Smooth muscle cell (in vitro differentiated cells): ENCODE measurements around the gene TPI1. TPM values are rescaled to one million over a fixed set of nuclear protein-coding genes. Genes with fewer than 3 reads are reported as not detected.
"Not testable (repeated sequence)": the region's sequence is repeated elsewhere in the genome, so short reads cannot be mapped to it uniquely, and the experiment has no call there.

ENCODE experiments used
- DNase-seq: peaks from one replicate; lab custom pipeline; 2025; ENCODE audit not compliant: unreplicated experiment; lab: John Stamatoyannopoulos, UW
- H2AFZ ChIP-seq: fragments of 200-600 bp; sonication (generic); 2 replicates; pipeline ENCODE4 v1.6.0; 2016; ENCODE audit warnings: antibody characterized with exemption, low read depth, mild to moderate bottlenecking
- H3F3A ChIP-seq: fragments of 200-600 bp; sonication (generic); 2 replicates; pipeline ENCODE4 v1.6.0; 2017; ENCODE audit warnings: antibody characterized with exemption, low read depth
- H3K27ac ChIP-seq: fragments of 200-600 bp; sonication (generic); 2 replicates; pipeline ENCODE4 v1.5.1; 2016; ENCODE audit warnings: low read depth, mild to moderate bottlenecking
- H3K27me3 ChIP-seq: fragments of 200-600 bp; sonication (generic); 2 replicates; pipeline ENCODE4 v1.6.1; 2016; ENCODE audit warnings: low read depth, mild to moderate bottlenecking
- H3K36me3 ChIP-seq: fragments of 200-600 bp; sonication (generic); 2 replicates; pipeline ENCODE4 v1.5.1; 2016; ENCODE audit warnings: low read depth
- H3K4me1 ChIP-seq: fragments of 200-600 bp; sonication (generic); 2 replicates; pipeline ENCODE4 v1.5.1; 2016; ENCODE audit warnings: low read depth
- H3K4me2 ChIP-seq: fragments of 200-600 bp; sonication (generic); 2 replicates; pipeline ENCODE4 v1.6.0; 2016; ENCODE audit warnings: mild to moderate bottlenecking
- H3K4me3 ChIP-seq: fragments of 200-600 bp; sonication (generic); 2 replicates; pipeline ENCODE4 v1.5.1; 2016; ENCODE audit warnings: mild to moderate bottlenecking
- H3K79me2 ChIP-seq: fragments of 200-600 bp; sonication (generic); 2 replicates; pipeline ENCODE4 v1.6.0; 2016; ENCODE audit warnings: low read depth, mild to moderate bottlenecking
- H3K9ac ChIP-seq: fragments of 200-600 bp; sonication (generic); 2 replicates; pipeline ENCODE4 v1.6.0; 2016; ENCODE audit warnings: low read depth
- H3K9me3 ChIP-seq: fragments of 200-600 bp; sonication (generic); replicated peaks from 2 replicates; pipeline ENCODE4 v1.5.1; 2016; ENCODE audit warnings: low read depth
- H4K20me1 ChIP-seq: fragments of 200-600 bp; sonication (generic); 2 replicates; pipeline ENCODE4 v1.6.0; 2016; ENCODE audit warnings: low read depth
- CTCF ChIP-seq: fragments of 200-600 bp; sonication (generic); IDR thresholded peaks from 2 replicates; pipeline ENCODE4 v1.5.1; 2017; ENCODE audit warnings: borderline replicate concordance, mild to moderate bottlenecking, antibody characterized with exemption; ENCODE audit not compliant: insufficient read depth, poor library complexity, severe bottlenecking
- WGBS: methylation state at CpG from one replicate; pipeline ENCODE4 v1.1.7; 2016; ENCODE audit warnings: low lambda C conversion rate; 5-methylcytosine and 5-hydroxymethylcytosine counted together
- polyA plus RNA-seq: library from polyadenylated mRNA; unstranded; fragments of >200 nt; fragmentation: Nextera tagmentation; extraction: Ambion mirVana; gene quantifications from 2 replicates; pipeline ENCODE4 v1.2.1, GENCODE V29; 2016
- total RNA-seq: library from RNA; depleted of rRNA; stranded (reverse); fragments of >200 nt; gene quantifications from 2 replicates; pipeline ENCODE4 v1.2.3, GENCODE V29; 2014

Gene TPI1
- total and polyA plus RNA-seq, 2 experiments from 2014 or later, result 1,199 to 2,097 TPM

- peak; percentile 91 for TF ChIP-seq CTCF
- no peaks in the 10 kb centered on the region for H3K9me3 ChIP-seq
- H3K4me1 ChIP-seq, result peaks cover 8% of the 10 kb centered on the region
- H3F3A ChIP-seq, result peaks cover 38% of the 10 kb centered on the region
- peaks cover 20% of the 10 kb centered on the region for H3K79me2 ChIP-seq
- peak overlapping the region; percentile 72 for H3K9ac ChIP-seq
- peak; percentile 74 for DNase-seq
- H3K4me3 ChIP-seq, result peak overlapping the region; percentile 80
- no peaks in the 10 kb centered on the region for H3K36me3 ChIP-seq
- WGBS, result 7% methylated on average over 38 of the region's 40 CpGs
- H2AFZ ChIP-seq, result no peak overlapping the region
- H3K27ac ChIP-seq, result peak overlapping the region; percentile 67
- H3K4me2 ChIP-seq, result peak overlapping the region; percentile 100
- peaks cover 47% of the 10 kb centered on the region for H4K20me1 ChIP-seq
- H3K27me3 ChIP-seq, result no peaks in the 10 kb centered on the region
Observed at GRCh38 chr12:6872073-6873048, 5.0 kb downstream of the TPI1 start.

- Histone ChIP-seq H4K20me1 (peaks cover 38% of the 10 kb centered on the region), H2AFZ (no peak within 1 kb of the TSS), H3K27me3 (no peaks in the 10 kb centered on the region), H3K4me3 (peak within 1 kb of the TSS; percentile 80), H3K27ac (peak within 1 kb of the TSS; percentile 67), H3K9me3 (no peaks in the 10 kb centered on the region), H3K9ac (peak within 1 kb of the TSS; percentile 72), H3K4me2 (peak within 1 kb of the TSS; percentile 100), H3K4me1 (peaks cover 8% of the 10 kb centered on the region), H3K36me3 (no peaks in the 10 kb centered on the region), H3K79me2 (peaks cover 10% of the 10 kb centered on the region), H3F3A (peaks cover 34% of the 10 kb centered on the region)
- under 1% methylated on average over 62 of the region's 66 CpGs for WGBS
- peak; percentile 91 for DNase-seq
- no peak for TF ChIP-seq CTCF
Observed at GRCh38 chr12:6873094-6874014, 6.0 kb downstream of the TPI1 start, which contains the start of gene SPSB2. Gene SPSB2 (minus strand): TSS chr12:6873303. CDS start chr12:6872901, 402 bp downstream.

GRCh38 chr12:6874015-6874368, 6.7 kb downstream of the TPI1 start:
- H3K27me3 ChIP-seq, H3K79me2 ChIP-seq, H2AFZ ChIP-seq, H3K9ac ChIP-seq, H3K36me3 ChIP-seq, DNase-seq, H3K9me3 ChIP-seq, H3K4me1 ChIP-seq: not testable (repeated sequence)
- Histone ChIP-seq H4K20me1 (peaks cover 32% of the 10 kb centered on the region), H3K27ac (peak overlapping the region; percentile 67), H3K4me2 (peak overlapping the region; percentile 100), H3K4me3 (peak overlapping the region; percentile 80), H3F3A (peaks cover 28% of the 10 kb centered on the region)
- 65% methylated on average over 9 of the region's 9 CpGs for WGBS

GRCh38 chr12:6879824-6880223, 12.5 kb downstream of the TPI1 start:
- not testable (repeated sequence) for H4K20me1 ChIP-seq, H3F3A ChIP-seq, H3K27me3 ChIP-seq, H3K9ac ChIP-seq, H3K79me2 ChIP-seq, H3K27ac ChIP-seq, H2AFZ ChIP-seq, H3K4me2 ChIP-seq, H3K36me3 ChIP-seq, H3K4me1 ChIP-seq, H3K4me3 ChIP-seq, H3K9me3 ChIP-seq, DNase-seq
- 95% methylated on average over 11 of the region's 11 CpGs for WGBS
